HG03439 (cell line): ENCODE results near the gene MAPK9.
"Not testable (repeated sequence)": the region's sequence is repeated elsewhere in the genome, so short reads cannot be mapped to it uniquely, and the experiment has no call there.

Source experiments
- ATAC-seq: cut with Tn5 transposase; IDR thresholded peaks from one replicate; pipeline ENCODE4 v1.9.1; 2021; ENCODE audit warnings: mild to moderate bottlenecking, moderate library complexity; ENCODE audit not compliant: unreplicated experiment

MAPK9 gene

DNA sequence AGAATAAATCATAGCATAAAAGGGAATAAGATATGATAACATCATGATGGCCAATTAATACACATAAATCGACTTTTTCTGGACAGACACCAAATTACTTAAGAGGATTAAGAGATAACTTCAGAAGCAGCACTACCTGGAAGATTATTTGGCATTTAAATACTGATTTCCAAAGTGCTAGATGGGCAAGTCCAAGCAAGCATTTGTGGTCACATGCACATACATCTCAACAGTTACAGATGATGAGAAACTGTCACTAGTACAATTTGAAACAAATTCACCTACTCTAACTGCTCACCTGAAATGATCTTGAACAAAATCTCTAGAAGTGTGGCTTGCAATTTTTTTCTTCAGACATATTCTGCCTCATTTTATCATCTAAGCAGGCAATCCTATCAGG is 56.0 kb downstream of the MAPK9 start:
- ATAC-seq: no peak

DNA sequence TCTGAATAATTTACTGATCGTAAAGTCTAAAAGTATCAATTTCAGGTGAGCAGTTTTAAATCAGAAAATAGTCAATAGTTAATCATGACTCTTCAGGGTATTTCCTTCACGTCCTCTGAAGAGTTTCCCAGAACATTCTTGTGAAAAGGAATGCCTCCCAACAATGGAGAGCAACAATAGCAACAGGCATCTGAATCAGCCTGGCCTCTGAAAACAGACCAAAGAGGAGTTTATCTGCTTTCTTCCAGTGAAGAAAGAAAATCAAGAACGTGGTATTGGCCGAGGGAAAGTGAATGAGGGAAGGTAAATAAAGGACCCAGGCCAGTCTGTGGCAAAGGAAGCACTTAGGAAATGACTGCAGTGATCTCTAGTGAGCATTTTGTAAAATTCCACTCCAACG is 56.8 kb downstream of the MAPK9 start:
- ATAC-seq: no peak

DNA sequence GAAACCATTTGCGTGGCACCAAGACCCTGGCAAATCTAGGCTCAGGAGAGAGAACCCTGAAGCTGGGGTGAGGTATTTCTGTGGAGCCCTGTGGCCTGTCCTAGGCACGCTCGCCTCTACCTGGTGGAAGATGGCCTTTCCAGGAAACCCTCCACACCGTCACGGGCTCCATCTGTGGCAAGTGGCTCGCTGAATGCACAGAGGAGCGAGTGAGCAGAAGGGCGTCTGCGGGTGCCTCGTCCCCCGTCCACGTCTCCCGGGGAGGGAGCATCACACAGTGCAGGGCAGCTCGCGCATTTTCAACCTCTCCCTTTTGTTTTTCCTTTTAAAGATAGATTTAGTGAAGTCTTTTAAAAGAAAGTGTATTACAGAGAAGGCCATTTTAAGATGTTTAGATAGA is 57.6 kb downstream of the MAPK9 start:
- ATAC-seq: no peak

DNA sequence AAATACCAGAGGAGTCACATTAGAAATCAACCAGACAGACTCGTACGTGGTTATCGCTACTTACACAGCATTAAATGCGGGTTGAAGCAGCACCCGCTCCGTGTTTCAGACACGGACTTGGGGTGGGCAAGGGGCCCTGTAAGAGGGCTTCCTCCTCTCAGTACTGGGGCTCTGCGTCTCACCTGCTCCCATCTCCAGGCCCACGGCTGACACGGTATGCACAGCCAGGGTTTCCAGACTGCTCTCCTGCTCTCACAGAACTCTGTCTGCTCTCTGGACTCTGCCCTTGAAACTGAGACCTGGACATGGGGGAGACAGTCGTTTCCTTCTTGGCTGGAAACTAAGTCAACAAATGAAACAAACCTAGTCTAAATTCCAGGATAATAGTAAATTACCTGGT is 58.2 kb downstream of the MAPK9 start:
- ATAC-seq: no peak

DNA sequence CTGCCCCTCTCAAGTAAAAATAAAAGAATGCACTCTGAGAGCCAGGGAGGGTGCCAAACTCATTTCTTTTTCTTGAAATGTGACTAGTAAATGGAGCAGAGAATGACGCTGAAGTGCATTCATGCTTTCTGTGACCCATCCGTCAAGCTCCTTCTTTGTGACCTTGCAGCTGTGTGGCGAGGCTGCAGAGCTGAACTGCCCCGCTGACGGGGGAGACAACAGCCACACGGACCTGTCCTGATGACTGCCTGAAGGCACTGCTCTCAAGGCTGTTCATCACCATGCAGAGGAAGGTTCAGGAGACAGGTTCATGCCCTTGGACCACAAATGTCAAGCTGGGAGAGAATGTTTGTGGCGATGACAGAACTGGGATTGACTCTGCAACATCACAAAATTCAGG is 61.9 kb downstream of the MAPK9 start:
- ATAC-seq: no peak

DNA sequence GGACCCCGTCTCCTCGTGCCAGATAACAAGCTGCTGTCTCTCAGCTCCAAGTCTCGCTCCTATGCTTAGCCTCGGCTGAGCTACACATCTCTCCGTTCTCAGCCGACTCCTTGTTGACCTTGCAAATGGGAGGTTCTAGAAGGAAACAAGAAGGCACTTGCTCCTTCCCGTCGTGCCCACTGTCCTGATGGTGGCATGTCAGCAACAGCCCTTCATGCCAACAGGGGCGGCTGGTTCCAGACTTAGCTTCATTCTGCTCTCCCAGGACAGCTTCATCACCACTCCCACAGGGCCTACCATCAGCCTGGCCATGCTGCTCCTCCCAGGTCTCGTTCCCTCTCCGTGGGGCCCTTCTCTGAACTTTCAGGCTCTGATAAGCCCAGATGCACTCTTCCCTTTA is 69.8 kb downstream of the MAPK9 start:
- ATAC-seq: no peak

DNA sequence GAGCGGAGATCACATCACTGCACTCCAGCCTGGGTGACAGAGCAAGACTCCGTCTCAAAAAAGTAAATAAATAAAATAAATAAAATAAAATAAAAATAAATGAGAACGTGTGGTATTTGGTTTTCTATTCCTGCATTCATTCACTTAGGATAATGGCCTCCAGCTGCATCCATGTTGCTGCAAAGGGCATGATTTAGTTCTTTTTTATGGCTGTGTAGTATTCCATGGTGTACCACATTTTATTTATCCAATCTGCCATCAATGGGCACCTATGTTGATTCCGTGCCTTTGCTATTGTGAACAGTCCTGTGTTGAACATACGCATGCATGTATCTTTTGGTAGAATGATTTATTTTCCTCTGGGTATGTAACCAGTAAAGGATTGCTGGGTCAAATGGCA is 74.1 kb downstream of the MAPK9 start:
- ATAC-seq: no peak

DNA sequence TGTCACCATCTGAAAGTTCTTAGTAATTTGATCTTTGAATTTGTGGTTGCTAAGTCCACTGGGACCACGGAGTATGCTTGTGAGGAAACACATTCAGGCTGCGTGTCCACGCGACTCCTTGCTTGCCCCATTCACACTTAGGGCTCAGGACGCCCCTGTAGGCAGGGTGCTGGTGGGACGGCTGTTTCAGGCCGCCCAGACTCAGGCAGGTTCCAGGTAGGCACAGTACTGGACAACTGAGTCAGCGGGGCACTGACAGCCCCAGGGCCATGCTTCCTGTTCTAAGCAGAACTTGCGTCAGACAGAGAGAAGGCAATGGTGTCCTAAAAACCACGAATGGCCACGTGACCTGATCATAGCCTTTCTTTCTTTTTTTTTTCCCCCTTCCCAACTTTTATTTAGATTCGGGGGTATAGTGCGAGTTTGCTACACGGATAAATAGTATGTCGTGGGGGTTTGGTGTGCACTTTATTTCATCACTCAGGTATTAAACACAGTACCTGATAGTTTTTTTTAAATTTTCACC is 75.2 kb downstream of the MAPK9 start:
- no peak for ATAC-seq

DNA sequence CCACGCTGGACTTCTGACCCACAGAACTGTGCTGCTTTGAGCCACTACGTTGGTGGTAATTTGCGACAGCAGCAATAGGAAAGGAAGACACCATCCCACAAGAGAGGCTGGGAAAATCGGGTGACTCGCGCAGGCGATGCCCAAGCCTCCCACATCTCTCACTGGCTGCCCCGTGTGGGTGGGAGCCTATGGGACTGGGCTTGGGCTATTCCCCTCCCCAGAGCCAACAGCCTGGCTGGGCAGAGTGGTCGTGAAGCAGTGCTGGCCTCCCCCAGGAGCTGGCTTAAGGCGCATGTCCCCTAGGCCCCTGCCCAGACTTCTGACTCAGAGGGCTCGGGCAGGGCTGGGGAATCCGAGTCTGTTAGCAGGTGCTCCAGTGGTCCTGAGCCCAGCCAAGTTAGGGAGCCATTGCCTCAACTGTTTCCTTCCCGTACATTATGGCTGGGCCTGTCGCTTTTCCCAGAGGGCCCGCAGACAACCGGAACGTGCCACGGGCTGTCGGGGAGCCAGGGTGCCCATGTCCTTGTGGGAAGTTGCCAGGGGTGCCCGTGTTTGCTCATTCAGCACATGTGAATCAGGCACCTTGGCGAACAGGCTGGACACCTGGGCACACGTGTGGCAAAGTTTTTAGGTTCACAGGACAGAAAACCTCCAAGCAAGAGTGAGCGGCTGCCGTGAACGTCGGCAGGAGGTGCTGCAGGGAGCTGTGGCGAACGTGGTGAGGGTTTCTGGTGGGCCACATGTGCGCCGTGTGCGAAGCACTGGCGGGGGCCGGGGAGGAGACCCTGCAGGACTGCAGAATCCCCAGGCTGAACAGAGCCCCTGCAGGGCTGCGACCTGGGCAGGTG is 75.9 kb downstream of the MAPK9 start:
- no peak for ATAC-seq

DNA sequence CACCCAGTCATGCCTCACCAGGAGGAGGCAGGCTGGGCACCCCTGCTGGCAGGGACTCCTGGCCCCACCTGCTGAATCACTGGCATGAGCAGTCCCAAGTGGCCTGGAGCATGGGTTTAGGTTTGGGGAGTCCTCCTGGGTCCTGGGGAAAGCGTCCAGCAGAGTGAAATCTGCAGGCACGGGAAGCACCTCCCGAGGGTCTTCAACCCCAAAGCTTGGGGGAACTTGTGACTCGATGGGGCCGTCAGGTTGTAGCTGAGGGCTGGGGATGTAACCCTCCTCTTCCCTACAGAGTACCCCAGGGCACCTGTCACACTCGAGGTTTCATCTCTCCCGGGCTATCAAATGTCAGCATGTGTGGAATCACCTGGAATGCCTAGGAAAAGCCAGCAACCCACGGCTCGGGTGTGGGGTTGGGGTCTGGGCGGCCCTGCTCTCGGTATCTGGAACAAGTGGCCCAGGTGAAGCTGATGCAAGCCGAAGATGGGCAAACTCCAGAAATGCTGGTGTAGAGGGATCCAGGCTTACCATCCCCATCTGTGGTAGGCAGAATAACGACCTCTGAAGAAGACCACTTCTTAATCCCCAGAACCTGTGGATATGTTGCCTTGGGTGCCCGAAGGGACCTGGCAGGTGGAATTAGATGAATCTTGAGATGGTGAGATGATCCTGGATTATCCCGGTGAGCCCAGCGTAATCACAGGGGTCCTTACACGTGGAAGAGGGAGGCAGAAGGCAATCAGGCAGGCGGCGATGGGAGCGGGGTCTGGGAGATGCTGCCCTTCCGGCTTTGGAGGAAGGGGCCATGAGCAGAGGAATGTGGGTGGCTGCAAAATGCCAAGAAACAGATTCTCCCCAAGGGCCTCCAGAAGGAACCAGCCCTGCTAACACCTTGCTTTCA is 76.8 kb downstream of the MAPK9 start:
- no peak for ATAC-seq

DNA sequence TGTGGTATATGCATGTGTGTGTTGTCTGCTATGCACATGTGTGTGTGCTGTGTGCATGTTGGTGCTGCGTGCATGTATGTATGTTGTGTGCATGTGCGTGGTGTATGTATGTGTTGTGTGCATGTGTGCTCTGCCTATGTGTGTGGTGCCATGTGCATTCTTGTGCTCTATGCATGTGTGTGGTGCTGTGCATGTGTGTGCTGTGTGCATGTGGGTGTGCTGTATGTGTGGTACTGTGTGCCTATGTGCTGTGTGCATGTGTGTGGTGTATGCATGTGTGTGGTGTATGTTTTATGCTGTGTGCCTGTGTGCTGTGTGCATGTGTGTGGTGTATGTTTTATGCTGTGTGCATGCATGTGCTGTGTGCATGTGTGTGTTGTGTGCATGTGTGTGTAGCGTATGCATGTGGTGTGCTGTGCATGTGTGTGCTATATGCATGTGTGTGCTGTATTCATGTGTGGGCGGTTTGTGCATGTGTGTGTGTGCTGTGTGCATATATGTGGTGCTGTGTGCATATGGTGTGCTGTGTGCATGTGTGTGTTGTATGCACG is 78.2 kb downstream of the MAPK9 start:
- ATAC-seq: no peak

DNA sequence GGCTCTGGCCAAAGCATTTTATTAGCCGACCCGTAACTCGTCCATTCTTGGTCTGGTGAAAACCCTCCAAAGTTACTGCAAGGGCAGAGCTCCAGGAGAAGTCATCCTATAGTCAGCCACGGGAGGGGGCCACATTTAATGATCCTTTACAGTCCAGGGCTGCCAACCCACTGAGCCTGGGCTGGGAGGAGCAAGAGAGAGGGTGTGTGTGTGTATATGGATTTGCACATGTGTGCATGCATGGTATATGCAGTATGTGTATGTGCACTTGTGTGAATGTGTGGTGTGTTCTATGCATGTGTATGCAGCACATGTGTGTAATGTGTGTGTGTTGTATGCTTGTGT is 78.7 kb downstream of the MAPK9 start:
- no peak for ATAC-seq

DNA sequence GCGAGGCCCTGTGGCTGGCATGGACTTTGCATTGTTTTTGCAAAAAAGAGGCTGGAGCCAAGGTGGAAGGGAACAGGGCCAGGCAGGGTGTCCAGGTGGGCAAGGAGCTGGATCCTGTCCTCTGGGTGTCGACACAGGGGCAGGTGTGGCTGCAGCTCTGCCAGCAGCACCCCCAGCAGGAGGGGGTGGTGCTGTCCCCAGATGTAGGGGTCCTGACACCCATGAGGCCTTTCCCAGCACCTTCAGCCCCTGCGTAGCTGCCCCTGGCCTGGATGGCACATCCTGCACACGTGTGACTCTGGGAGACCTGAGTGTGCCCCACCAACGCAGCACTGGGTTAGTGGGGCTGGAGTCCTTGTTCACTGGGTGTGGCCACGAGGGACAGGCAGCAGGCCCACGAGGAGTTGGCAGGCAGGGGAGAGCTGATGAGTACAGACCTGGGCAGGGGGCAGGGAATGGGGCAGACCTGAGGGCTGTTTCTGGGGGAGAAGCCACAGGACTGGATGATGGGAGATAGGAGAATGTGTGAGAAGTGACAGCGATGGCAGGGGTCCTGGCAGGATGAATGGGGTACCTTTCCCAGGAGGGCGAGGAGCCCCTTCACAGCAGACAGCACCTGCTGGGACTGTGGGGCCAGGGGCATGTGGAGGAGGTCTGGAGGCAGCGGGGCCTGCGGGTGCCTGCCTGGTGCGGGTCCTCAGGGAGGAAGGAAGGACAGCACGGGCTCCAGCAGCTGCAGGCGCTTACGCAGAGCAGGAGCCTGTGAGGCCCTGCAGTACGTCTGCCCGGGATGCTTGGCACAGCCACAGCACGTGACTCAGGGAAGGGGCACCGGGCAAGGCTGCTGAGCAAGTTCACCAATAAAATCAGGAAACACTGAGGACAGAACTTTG is 79.3 kb downstream of the MAPK9 start:
- ATAC-seq: no peak

DNA sequence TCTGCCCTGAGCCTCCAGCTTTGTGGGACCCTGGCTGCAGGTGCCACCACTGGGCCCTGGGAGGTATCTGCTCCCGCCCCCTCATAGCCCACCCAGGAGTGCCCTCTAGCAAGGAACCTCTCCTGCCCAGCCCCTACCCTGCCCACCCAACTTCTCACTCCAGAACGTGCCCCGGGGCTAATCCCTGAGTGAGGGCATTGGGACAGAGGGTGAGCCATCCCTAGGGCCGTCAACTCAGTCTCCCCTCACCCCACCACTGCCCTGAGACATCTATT is 80.2 kb downstream of the MAPK9 start:
- ATAC-seq: no peak

DNA sequence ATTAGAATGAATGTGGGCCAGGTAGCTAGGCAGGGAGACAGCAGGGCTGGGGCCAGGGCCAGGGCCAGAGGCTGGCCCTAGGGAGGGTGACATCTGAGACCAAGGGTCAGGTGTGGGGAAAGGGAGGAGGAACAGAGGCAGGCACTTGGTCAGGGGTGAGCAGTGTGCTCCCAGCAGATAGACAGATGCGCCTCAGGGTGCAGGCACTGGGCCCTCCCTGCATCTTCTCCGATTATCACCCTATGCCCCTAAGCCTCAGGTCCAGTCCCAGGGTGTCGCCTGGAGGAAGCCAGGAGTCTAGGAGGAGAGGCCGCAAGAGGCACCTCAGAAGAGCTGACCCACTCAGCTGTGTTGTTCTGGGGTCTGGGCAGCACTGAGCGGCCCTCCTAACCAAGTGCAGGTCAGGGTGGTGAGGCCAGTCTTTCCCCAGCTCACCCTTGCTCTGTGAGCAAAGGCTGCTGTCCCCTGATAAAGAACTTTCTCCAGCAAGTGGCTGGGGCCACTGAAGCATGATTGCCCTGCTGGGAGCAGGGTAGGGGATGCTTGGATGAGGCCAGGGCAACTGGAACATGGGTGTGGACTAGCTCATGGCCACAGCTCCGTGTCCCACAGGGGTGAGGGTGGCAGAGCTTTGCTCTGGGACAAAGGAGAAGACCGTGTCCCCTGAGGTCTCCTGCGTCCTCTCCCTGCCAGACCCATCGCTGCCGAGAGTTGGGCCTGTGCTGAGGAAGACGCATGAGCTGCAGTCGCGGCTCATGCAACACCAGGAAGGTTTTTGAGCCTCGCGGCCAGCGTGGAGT is 80.7 kb downstream of the MAPK9 start:
- no peak for ATAC-seq

DNA sequence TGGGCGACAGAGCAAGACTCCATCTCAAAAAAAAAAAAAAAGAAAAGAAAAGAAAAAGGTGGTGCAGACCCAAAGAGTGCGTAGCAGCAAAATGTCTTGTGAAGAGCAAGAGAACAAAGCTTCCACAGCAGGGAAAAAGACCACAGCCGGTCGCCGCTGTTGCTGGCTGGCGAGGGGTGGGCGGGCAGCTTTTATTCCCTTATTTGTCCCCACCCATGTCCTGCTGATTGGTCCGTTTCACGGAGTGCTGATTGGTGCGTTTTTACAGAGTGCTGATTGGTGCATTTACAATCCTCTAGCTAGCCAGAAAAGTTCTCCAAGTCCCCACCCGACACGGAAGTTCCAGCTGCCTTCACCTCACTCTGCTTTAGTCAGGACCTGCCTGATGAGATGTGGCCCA is 81.8 kb downstream of the MAPK9 start:
- ATAC-seq: not testable (repeated sequence)

DNA sequence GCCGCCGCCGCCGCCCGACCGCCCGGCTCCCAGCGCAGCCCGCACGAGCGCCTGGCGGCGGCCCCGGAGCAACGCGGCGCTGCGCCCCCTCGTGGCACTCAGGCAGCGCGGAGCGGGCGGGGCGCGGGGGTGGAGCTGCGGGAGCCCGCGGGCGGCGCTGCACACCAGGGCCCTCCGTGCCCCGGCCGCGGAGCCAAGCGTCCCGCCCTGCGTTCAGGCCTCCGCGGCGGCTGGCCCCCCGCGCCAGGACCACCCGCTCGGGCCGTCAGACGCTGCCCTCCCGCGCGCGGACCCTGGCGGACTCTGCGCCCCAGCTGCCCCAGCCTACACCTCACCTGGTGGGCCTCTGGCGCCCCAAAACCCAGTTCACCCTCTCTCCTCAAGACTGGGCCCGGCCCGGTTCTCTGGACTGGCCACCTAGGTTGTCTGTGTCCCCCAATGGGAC is 82.7 kb downstream of the MAPK9 start, which contains the start of gene RASGEF1C:
Gene RASGEF1C (minus strand): TSS at position 75 of the 445 bp plus-strand sequence. CDS start 71,159 bp downstream, outside the sequence.
- no peak for ATAC-seq

DNA sequence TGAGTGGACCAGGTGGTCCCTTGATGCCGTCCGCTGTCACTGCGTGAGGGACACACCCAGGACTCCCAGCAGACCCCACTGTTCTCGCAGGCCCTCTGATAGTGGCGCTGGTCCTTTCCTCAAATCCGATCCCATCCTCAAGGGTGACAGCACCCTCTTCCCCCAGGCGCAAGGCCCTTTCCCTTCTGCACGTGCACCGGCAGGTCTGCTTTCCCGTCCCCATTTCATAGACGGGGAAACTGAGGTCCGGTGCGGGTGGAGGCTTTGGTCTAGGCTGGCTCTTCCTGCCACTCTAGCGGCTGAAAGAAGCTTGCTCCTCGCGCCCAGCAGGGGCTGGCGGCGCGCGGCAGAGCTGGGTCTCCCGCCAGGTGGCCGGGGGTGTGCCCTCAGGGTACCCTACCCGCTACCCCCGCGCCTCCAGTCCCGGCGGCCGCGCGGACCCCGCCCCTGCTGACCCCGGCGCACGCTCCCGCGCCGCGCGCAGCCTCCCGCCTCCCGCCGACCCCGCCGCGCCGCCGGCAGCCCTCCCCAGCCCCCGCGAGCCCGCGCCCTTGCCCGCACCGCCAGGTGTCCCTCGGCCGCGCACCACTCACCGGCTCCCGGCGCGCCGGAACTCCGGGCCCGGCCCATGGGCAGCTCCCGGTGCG is 83.3 kb downstream of the MAPK9 start:
- ATAC-seq: no peak

DNA sequence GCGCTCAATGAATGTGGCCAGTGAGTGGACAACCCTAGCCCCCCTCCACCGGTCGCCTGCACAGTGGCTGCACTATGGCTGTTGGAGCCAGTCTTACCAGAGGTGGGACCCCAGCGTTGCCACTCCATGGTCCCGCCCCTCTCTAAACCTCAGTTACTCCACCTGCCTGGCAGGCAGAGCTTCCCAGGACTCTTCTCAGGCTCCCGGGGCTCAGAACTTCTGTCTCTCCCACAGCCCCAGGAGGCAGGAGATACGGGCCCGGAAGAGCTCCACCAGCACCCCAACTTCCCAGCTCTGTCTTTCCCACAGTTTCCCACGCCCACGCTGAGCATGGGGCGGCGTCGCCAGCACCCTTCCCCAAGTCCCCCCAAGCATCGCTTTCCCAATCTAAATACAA is 83.8 kb downstream of the MAPK9 start:
- ATAC-seq: no peak
